ENCODE data around the gene RASSF1. TPM values are rescaled to one million over a fixed set of nuclear protein-coding genes. Genes with fewer than 3 reads are reported as not detected.

The RASSF1 gene
- total and polyA plus RNA-seq, 2 of the 8 experiments (the other 6 are each of a cell fraction or from before 2014, with no cell fraction given), result 10.3 to 15.7 TPM

DNA sequence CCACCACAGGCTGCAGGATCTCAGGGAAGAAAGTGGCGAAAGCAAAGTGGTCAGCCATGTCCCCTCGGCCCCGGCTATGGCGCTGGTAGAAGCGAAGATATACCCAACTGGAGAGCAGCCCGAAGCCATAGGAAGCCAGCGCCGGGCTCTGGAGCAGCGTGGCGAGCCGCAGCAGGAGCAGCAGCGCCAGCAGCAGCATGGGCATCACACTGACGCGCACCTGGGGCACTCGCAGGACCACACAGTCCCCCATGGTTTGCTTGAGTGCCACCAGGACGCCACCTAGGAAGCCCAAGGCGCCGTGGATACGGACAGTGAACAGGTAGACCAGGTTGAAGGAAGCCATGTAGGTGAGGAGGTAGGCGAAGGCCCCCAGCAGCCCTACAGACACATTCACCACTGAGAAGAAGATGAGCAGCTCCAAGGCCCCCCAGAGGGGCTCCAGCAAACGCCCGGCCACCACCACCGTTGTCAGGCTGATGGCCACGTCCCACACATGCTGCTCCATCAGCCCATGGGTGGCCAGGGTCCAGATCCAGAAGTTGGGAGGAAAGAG lies 17.8 kb upstream of the RASSF1 start:
- FAIRE-seq, result no peak
- Histone ChIP-seq H3K36me3 (ENCODE audit: control insufficient read depth in 2 of 4, insufficient read depth in 4 of 4, low read length in 3 of 4) (peaks cover 3 to 10% (median 5%) of the 10 kb centered on the region in 4 experiments; a peak in 5 of 8 replicates), H3K23ac (ENCODE audit: insufficient read length) (no peak overlapping the region), H3K56ac (replicated peaks; ENCODE audit: insufficient read length, low read depth, low read length) (no peak overlapping the region), H2AK5ac (ENCODE audit: low read depth, low read length) (no peak overlapping the region), H3K14ac (ENCODE audit: insufficient read length) (no peak overlapping the region), H2BK15ac (ENCODE audit: low read length) (no peak overlapping the region), H2BK5ac (ENCODE audit: low read depth, low read length) (no peak overlapping the region), H3K4me3 (ENCODE audit: extremely low read depth in 1 of 4, insufficient read depth in 2 of 4, low read depth in 3 of 4, low read length in 4 of 4) (peak overlapping the region; percentile 75 to 85 (median 83)), H3K27me3 (replicated peaks in 1 of 4; ENCODE audit: control insufficient read depth in 3 of 4, extremely low read depth in 1 of 4, insufficient read depth in 3 of 4, low read length in 3 of 4) (no peaks in the 10 kb centered on the region; a peak in 1 of 7 replicates), H3K4me2 (ENCODE audit: insufficient read depth in 1 of 2, low read depth in 2 of 2, low read length in 2 of 2) (peak overlapping the region; percentile 72 to 87), H4K20me1 (replicated peaks in 1 of 2; ENCODE audit: control insufficient read depth in 1 of 2, insufficient read depth in 2 of 2, low read length in 2 of 2) (peaks cover 9 to 24% of the 10 kb centered on the region in 2 experiments), H2AFZ (ENCODE audit: low read length) (no peak overlapping the region), H3K79me1 (ENCODE audit: low read depth, low read length) (peaks cover 16% of the 10 kb centered on the region), H2BK120ac (replicated peaks; ENCODE audit: low read depth, low read length) (no peak overlapping the region), H3K79me2 (ENCODE audit: control insufficient read depth in 1 of 2, insufficient read depth in 2 of 2, low read length in 2 of 2) (peaks cover 0 to 26% of the 10 kb centered on the region in 2 experiments; a peak in 2 of 4 replicates), H3K4ac (replicated peaks; ENCODE audit: insufficient read length, low read depth, low read length) (no peak overlapping the region), H2BK20ac (ENCODE audit: low read length) (no peak overlapping the region), H3K9me3 (ENCODE audit: insufficient read depth in 2 of 2, low read depth in 1 of 2, low read length in 1 of 2) (no peaks in the 10 kb centered on the region), H4K91ac (replicated peaks; ENCODE audit: insufficient read length, low read length) (no peak overlapping the region), H3K27ac (ENCODE audit: low read depth, low read length) (no peak overlapping the region), H2BK12ac (ENCODE audit: low read depth, low read length) (no peak overlapping the region), H3K4me1 (replicated peaks in 1 of 4; ENCODE audit: control insufficient read depth in 3 of 4, insufficient read depth in 4 of 4, low read length in 3 of 4) (peaks cover 0 to 16% (median 8%) of the 10 kb centered on the region in 4 experiments; a peak in 6 of 7 replicates), H4K5ac (ENCODE audit: insufficient read length, low read depth, low read length) (no peak overlapping the region), H3K18ac (ENCODE audit: extremely low read depth, low read length) (no peak overlapping the region), H3K23me2 (ENCODE audit: low read depth, low read length) (peaks cover 10% of the 10 kb centered on the region; the same call in 1 of the 2 replicates), H3K9ac (replicated peaks in 1 of 4; ENCODE audit: extremely low read depth in 1 of 4, low read depth in 3 of 4, low read length in 3 of 4) (peak overlapping the region; percentile 36 to 88 (median 70); a peak in 5 of 7 replicates), H4K8ac (ENCODE audit: extremely low read depth, insufficient read depth, low read length) (peak overlapping the region; percentile 36)
- ChIA-PET POLR2A (ENCODE audit: partially characterized antibody) (interaction anchor here (2.0 kb wide), 1 partner anchor 11 kb away, joined by 6 read pairs; no protein-coding TSS in a partner anchor), CTCF (ENCODE audit: partially characterized antibody) (interaction anchor here (1.1 to 6.6 kb wide), 4 partner anchors 11 to 186 kb away, joined by 4 to 47 read pairs (median 22); partner anchors contain the start of gene ZMYND10)
- DNase-seq (ENCODE audit: low read depth in 1 of 2, low spot score in 2 of 2), result no peak
- WGBS, 2 experiments (ENCODE audit: extremely low coverage in 1 of 2, insufficient coverage in 1 of 2, insufficient read length in 1 of 2, insufficient replicate concordance in 2 of 2, low coverage in 1 of 2, low lambda C conversion rate in 2 of 2, missing lambda C conversion rate in 1 of 2), result 89% methylated on average over 24 of the region's 24 CpGs; no CpG with 5 or more reads in 1 of the 2 experiments
- no peak for TF ChIP-seq POLR2A (IDR thresholded peaks at IDR 0.05; ENCODE audit: control extremely low read depth in 1 of 2, low read depth in 2 of 2, low read length in 2 of 2)
- no peak for TF ChIP-seq CEBPB (IDR thresholded peaks at IDR 0.05; ENCODE audit: low read depth, low read length)
- TF ChIP-seq SP2 (IDR thresholded peaks at IDR 0.05; ENCODE audit: low read length), result no peak
- no peak for TF ChIP-seq RBBP5 (IDR thresholded peaks at IDR 0.05; ENCODE audit: borderline replicate concordance, low read depth, low read length)

Data from H1 (cell line).